ENCODE measurements around the gene PLSCR3.

DNA sequence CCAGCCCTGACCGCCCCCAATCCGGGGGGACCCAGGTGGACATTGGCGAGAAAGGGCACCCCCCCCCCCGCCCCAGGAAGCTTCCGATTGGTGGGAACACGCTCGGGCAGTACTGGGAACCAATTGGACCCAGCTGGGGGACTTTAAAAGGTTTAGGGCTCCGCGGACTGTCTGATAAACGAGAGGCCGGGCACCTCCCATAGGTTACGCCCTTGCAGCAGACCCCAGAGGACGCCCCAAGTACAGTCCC is 9.3 kb upstream of the PLSCR3 start:
- TF ChIP-seq, protein P1, sequence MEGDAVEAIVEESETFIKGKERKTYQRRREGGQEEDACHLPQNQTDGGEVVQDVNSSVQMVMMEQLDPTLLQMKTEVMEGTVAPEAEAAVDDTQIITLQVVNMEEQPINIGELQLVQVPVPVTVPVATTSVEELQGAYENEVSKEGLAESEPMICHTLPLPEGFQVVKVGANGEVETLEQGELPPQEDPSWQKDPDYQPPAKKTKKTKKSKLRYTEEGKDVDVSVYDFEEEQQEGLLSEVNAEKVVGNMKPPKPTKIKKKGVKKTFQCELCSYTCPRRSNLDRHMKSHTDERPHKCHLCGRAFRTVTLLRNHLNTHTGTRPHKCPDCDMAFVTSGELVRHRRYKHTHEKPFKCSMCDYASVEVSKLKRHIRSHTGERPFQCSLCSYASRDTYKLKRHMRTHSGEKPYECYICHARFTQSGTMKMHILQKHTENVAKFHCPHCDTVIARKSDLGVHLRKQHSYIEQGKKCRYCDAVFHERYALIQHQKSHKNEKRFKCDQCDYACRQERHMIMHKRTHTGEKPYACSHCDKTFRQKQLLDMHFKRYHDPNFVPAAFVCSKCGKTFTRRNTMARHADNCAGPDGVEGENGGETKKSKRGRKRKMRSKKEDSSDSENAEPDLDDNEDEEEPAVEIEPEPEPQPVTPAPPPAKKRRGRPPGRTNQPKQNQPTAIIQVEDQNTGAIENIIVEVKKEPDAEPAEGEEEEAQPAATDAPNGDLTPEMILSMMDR (conservative IDR thresholded peaks at IDR 0.05; ENCODE audit: low read depth in 2 of 2) = no peak
- TF ChIP-seq, protein P2, sequence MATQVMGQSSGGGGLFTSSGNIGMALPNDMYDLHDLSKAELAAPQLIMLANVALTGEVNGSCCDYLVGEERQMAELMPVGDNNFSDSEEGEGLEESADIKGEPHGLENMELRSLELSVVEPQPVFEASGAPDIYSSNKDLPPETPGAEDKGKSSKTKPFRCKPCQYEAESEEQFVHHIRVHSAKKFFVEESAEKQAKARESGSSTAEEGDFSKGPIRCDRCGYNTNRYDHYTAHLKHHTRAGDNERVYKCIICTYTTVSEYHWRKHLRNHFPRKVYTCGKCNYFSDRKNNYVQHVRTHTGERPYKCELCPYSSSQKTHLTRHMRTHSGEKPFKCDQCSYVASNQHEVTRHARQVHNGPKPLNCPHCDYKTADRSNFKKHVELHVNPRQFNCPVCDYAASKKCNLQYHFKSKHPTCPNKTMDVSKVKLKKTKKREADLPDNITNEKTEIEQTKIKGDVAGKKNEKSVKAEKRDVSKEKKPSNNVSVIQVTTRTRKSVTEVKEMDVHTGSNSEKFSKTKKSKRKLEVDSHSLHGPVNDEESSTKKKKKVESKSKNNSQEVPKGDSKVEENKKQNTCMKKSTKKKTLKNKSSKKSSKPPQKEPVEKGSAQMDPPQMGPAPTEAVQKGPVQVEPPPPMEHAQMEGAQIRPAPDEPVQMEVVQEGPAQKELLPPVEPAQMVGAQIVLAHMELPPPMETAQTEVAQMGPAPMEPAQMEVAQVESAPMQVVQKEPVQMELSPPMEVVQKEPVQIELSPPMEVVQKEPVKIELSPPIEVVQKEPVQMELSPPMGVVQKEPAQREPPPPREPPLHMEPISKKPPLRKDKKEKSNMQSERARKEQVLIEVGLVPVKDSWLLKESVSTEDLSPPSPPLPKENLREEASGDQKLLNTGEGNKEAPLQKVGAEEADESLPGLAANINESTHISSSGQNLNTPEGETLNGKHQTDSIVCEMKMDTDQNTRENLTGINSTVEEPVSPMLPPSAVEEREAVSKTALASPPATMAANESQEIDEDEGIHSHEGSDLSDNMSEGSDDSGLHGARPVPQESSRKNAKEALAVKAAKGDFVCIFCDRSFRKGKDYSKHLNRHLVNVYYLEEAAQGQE (IDR thresholded peaks at IDR 0.05; ENCODE audit: unreplicated experiment) = no peak

Measured in GM23338 (cell line).